Lower leg skin (tissue), 4 donors: ENCODE data around the gene CAMTA1. TPM values are rescaled to one million over a fixed set of nuclear protein-coding genes. Genes with fewer than 3 reads are reported as not detected.

ENCODE experiments used
- DNase-seq, 2 donors: peaks; one replicate each; pipeline ENCODE4 v3.0.0-alpha.2; 2019; ENCODE audit warnings: low spot score in 2 of 2
- H3K4me3 ChIP-seq: fragments of 200-600 bp; sonication (generic); 2 replicates; pipeline ENCODE4 v1.5.1; 2017; ENCODE audit warnings: mild to moderate bottlenecking, low read depth; ENCODE audit not compliant: poor library complexity, severe bottlenecking
- POLR2A ChIP-seq, 2 donors: fragments of 450-650 bp; IDR thresholded peaks; one replicate each; pipeline ENCODE4 v1.6.1; 2016 to 2017; ENCODE audit warnings: antibody characterized with exemption in 2 of 2, mild to moderate bottlenecking in 1 of 2, moderate library complexity in 1 of 2
- WGBS, 2 donors: methylation state at CpG; one replicate each; pipeline ENCODE4 v1.1.5; 2018; 5-methylcytosine and 5-hydroxymethylcytosine counted together
- intact Hi-C: fragments of 100-400 bp; cut with DNase I; formaldehyde crosslinking; loops from one replicate; pipeline ENCODE4 v1.15.0; 2023; ENCODE audit warnings: low total_unique reads
- total RNA-seq, 4 donors: library from RNA; depleted of rRNA; stranded (reverse); fragments of >200 nt; gene quantifications; one replicate each; pipeline ENCODE4 v1.1.0, GENCODE V29; 2016
- TF ChIP-seq, protein P1 (sequence below), 3 donors: fragments of 450-650 bp; IDR thresholded peaks; one replicate each; pipeline ENCODE4 v1.5.1; 2016; ENCODE audit warnings: antibody characterized with exemption in 3 of 3, mild to moderate bottlenecking in 3 of 3, moderate library complexity in 2 of 3

Gene CAMTA1
- total RNA-seq, 4 donors from 2014 or later, result 24.4 to 52.3 (median 32.9) TPM

DNA sequence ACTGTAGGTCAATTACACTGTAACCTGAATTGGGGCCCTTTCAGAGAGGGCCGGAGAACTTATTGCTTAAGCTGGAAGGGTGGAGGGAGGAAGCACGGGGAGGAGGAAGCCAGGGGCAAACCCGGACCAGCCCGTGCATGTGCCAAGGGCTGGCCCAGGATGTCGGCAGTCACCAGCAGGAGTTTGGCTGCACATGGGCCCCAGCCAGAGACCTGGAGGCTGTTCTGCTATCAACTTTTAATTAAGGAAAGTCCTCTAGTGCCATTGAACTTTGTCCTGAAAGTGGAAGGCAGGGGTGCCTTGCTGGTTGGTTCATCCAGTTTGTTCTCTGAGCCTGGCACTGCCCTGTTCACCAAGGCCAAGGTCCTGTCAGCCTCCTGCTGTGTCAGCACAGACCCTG, 785.1 kb downstream of the CAMTA1 start:
- intact Hi-C loops, result no loop called here
- TF ChIP-seq POLR2A (IDR thresholded peaks at IDR 0.05), result no peak
- TF ChIP-seq, protein P1, sequence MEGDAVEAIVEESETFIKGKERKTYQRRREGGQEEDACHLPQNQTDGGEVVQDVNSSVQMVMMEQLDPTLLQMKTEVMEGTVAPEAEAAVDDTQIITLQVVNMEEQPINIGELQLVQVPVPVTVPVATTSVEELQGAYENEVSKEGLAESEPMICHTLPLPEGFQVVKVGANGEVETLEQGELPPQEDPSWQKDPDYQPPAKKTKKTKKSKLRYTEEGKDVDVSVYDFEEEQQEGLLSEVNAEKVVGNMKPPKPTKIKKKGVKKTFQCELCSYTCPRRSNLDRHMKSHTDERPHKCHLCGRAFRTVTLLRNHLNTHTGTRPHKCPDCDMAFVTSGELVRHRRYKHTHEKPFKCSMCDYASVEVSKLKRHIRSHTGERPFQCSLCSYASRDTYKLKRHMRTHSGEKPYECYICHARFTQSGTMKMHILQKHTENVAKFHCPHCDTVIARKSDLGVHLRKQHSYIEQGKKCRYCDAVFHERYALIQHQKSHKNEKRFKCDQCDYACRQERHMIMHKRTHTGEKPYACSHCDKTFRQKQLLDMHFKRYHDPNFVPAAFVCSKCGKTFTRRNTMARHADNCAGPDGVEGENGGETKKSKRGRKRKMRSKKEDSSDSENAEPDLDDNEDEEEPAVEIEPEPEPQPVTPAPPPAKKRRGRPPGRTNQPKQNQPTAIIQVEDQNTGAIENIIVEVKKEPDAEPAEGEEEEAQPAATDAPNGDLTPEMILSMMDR (IDR thresholded peaks at IDR 0.05), result no peak
- H3K4me3 ChIP-seq, result no peak overlapping the region
- 43 to 53% methylated on average over 5 of the region's 5 CpGs for WGBS, 2 donors
- DNase-seq, result no peak

DNA sequence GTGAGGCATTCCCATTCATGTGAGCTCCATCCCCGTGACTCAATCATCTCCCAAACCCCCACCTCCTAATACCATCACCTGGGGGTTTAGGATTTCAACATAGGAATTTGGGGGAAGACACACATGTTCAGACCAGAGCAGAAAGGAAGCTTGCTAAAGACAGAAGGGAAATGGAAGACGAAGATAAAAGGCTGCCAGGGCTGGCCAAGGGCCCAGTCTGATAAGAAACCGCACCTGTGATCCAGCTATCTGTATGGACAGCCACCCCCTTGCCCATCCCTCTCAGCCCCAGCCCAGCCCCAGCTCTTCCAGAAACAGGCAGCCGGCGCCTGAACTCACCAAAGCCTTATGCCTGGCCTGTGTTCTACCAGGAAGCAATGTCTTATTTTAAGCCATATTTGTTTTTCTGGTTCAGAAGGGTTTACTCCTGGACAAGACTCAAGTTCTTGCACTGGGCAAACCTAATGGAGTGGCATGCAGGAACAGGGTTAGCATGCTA, 787.4 kb downstream of the CAMTA1 start:
- intact Hi-C loops, result no loop called here
- no peak for DNase-seq
- WGBS, 2 donors, result 23 to 26% methylated on average over 5 of the region's 5 CpGs
- no peak overlapping the region for H3K4me3 ChIP-seq
- TF ChIP-seq POLR2A (IDR thresholded peaks at IDR 0.05), result no peak
- TF ChIP-seq, protein P1 (IDR thresholded peaks at IDR 0.05), result no peak

DNA sequence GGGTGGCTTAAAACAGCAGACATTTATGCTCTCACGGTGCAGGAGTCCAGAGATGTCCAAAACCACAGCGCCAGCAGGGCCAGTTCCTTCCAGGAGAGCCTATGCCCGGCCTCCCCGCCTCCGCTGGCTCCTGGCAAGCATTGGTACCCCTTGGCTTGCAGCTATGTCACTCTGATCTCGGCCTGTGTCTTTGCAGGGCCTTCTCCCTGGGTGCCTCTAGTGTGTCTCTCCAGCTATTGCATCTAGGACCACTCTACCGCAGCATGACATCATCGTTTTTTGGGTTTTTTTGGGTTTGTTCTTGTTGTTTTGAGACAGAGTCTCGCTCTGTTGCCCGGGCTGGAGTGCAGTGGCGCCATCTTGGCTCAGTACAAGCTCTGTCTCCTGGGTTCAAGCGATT, 788.2 kb downstream of the CAMTA1 start:
- no peak for DNase-seq
- intact Hi-C loops, result no loop called here
- no peak overlapping the region for H3K4me3 ChIP-seq
- no peak for TF ChIP-seq POLR2A (IDR thresholded peaks at IDR 0.05)
- TF ChIP-seq, protein P1 (IDR thresholded peaks at IDR 0.05), result no peak
- 85 to 93% methylated on average over 12 of the region's 12 CpGs for WGBS, 2 donors

DNA sequence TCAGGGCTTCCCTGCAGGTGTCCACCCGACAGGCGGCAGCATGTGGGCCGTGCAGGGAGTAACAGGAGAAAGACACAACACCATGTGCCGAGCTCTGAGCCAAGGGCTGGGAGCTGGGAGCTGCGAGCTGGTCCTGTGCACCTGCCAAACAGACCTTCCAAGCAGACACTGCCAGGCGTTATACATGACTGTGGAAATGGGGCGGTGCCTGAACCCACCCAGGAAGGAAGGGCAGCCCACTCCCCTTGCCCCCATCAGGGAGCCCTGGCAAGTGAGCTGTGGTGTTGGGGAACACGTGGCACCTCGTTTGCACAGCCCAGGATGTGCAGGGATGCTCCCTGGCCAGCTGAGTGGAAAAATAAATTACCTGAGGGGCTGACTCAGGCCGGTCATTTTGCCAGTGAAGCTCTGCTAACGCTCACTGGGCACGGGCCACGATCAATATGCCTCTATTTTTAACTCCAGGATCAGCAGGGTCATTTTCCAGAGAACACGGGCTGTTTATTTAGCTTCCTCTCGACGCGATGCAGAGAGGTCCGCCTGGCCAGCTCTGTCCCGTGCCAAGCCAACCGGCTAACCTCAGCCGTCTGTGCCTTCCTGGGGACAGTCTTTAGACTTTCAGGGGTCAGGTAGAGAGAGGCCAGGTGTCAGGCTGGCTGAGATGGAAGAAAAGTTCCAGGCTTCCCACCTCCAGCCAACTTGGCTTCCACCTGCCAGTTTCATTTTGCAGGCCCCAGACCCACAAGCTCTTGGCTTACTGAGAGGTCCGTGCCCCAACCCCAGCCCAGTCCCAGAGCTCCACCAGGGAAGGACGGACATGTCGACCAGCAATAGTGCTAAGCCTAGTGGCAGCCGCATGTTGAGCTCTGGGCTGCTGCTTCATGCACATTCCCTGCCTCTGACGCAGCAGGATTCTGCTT, 789.1 kb downstream of the CAMTA1 start:
- WGBS, 2 donors, result 53 to 57% methylated on average over 26 of the region's 26 CpGs
- no peak for DNase-seq
- no peak overlapping the region for H3K4me3 ChIP-seq
- intact Hi-C loops, result no loop called here
- TF ChIP-seq POLR2A (IDR thresholded peaks at IDR 0.05), result no peak
- TF ChIP-seq, protein P1 (IDR thresholded peaks at IDR 0.05), result no peak

DNA sequence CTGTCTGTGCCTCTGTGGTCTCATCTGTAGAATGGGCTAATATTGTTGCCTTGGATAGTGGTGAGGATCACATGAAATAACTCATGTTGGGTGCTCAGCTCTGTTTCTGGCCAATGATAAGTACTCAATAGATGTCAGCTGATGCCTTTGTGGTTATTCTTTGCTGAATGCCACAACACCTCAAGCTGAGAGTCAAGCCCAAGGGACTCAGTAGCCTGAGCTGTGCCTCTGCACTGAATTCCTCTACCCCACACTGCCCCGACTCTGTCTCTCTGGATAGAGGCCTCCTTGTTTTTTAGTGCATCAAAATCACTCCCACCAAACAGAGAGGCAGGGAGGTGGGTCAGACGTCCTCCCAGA, 789.8 kb downstream of the CAMTA1 start:
- WGBS, 2 donors, result 90 to 91% methylated on average over 2 of the region's 2 CpGs
- intact Hi-C loops, result no loop called here
- TF ChIP-seq, protein P1 (IDR thresholded peaks at IDR 0.05), result no peak
- no peak for TF ChIP-seq POLR2A (IDR thresholded peaks at IDR 0.05)
- no peak overlapping the region for H3K4me3 ChIP-seq
- no peak for DNase-seq
